Activated CD8-positive, alpha-beta memory T cell treated with anti-CD3 and anti-CD28 coated beads for 4 hours (primary cell): ENCODE data around the gene ZNF512.
"Not testable (repeated sequence)": the region's sequence is repeated elsewhere in the genome, so short reads cannot be mapped to it uniquely, and the experiment has no call there.

Source experiments
- DNase-seq, 2 donors: peaks; one replicate each; pipeline ENCODE4 v3.0.0-alpha.2; 2020; ENCODE audit warnings: low read depth in 2 of 2

ZNF512 gene

GRCh38 chr2:27583390-27583915 is 611 bp downstream of the ZNF512 start:
- no peak for DNase-seq

- DNase-seq: no peak
Measured at GRCh38 chr2:27584597-27584996, 1.8 kb downstream of the ZNF512 start.

GRCh38 chr2:27587025-27587424 is 4.2 kb downstream of the ZNF512 start:
- DNase-seq: no peak

GRCh38 chr2:27588308-27588707 is 5.5 kb downstream of the ZNF512 start:
- DNase-seq: no peak

GRCh38 chr2:27591745-27592144 is 8.9 kb downstream of the ZNF512 start:
- no peak for DNase-seq

GRCh38 chr2:27593240-27593639 is 10.4 kb downstream of the ZNF512 start:
- DNase-seq: no peak

GRCh38 chr2:27594020-27594703 is 11.3 kb downstream of the ZNF512 start:
- DNase-seq: not testable (repeated sequence)

- not testable (repeated sequence) for DNase-seq
Measured at GRCh38 chr2:27595412-27595811, 12.6 kb downstream of the ZNF512 start.

GRCh38 chr2:27596627-27597026 is 13.8 kb downstream of the ZNF512 start:
- DNase-seq: no peak

GRCh38 chr2:27606611-27607010 is 23.8 kb downstream of the ZNF512 start:
- DNase-seq: no peak

- no peak for DNase-seq
Measured at GRCh38 chr2:27613985-27614384, 31.1 kb downstream of the ZNF512 start.

- DNase-seq: no peak
Measured at GRCh38 chr2:27615316-27615715, 32.5 kb downstream of the ZNF512 start.

- DNase-seq: no peak
Measured at GRCh38 chr2:27621524-27621923, 38.7 kb downstream of the ZNF512 start.

- DNase-seq: no peak
Measured at GRCh38 chr2:27622921-27623384, 40.1 kb downstream of the ZNF512 start.

GRCh38 chr2:27624943-27625342 is 42.1 kb downstream of the ZNF512 start:
- no peak for DNase-seq

- not testable (repeated sequence) for DNase-seq
Measured at GRCh38 chr2:27626323-27626722, 43.5 kb downstream of the ZNF512 start.

GRCh38 chr2:27626921-27627320 is 44.1 kb downstream of the ZNF512 start:
- not testable (repeated sequence) for DNase-seq

- DNase-seq: no peak
Measured at GRCh38 chr2:27627963-27628766, 45.3 kb downstream of the ZNF512 start.

- DNase-seq: peak; percentile 89 to 93
Measured at GRCh38 chr2:27628767-27629709, 46.2 kb downstream of the ZNF512 start, which contains the start of the genes CCDC121 and GPN1. TSS of gene CCDC121 (minus strand) at chr2:27629012. CDS start at chr2:27627799, 1,213 bp downstream. TSS of gene GPN1 (plus strand) at chr2:27629050. CDS start at chr2:27629059, 9 bp downstream.

GRCh38 chr2:27630257-27630656 is 47.4 kb downstream of the ZNF512 start:
- not testable (repeated sequence) for DNase-seq

- no peak for DNase-seq
Measured at GRCh38 chr2:27634291-27634690, 51.4 kb downstream of the ZNF512 start.
